Measurements from ENCODE around the gene TMEM131. TPM values are rescaled to one million over a fixed set of nuclear protein-coding genes. Genes with fewer than 3 reads are reported as not detected.
"Not testable (repeated sequence)": the region's sequence is repeated elsewhere in the genome, so short reads cannot be mapped to it uniquely, and the experiment has no call there.

Gene TMEM131
- total RNA-seq, 2 donors from 2014 or later: 29.0 to 31.7 TPM

DNA sequence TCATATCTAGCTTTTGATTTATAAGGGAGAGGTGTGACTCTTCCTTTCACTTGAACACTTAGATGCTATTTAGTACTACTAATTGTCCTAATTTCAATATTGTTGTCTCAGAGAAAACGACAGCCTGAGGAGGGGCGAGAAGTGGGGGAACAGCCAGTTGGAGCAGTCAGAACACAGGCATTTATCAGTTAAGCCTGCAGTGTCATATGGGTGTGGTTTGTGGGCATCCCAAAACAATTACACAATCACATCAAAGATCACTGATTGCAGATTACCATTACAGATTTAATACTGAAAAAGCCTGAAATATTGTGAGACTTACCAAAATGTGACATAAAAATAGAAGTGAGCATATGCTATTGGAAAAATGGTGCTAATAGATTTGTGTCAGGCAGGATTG is 15.8 kb downstream of the TMEM131 start:
- peaks cover 6 to 14% of the 10 kb centered on the region in 2 donors for H3K9me3 Mint-ChIP-seq
- no peak for DNase-seq (ENCODE audit: low spot score in 2 of 2)
- no peak for ATAC-seq
- H3K27ac Mint-ChIP-seq: no peak overlapping the region
- peaks cover 7 to 43% of the 10 kb centered on the region in 2 donors for H3K36me3 Mint-ChIP-seq

DNA sequence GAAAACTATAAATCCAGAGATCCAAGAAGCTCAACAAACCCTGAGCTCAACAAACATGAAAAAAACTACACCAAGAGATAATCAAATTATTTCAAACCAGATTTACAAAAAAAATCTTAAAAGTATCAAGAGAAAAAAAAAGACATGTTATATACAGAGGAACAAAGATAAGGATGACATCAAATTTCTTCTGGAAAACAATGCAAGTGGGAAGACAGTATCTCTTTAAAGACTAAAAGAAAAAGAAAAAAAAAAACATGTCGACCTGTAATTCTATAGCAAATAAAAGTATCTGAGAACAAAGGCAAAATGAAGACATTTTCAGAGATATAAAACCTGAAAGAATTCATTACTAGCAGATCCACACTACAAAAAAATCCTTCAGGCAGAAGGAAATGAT is 21.3 kb downstream of the TMEM131 start:
- no peak overlapping the region for H3K27ac Mint-ChIP-seq
- H3K36me3 Mint-ChIP-seq: peaks cover 17 to 46% of the 10 kb centered on the region in 2 donors
- ATAC-seq (no peak), DNase-seq (ENCODE audit: low spot score in 2 of 2) (no peak)
- peaks cover 7 to 27% of the 10 kb centered on the region in 2 donors for H3K9me3 Mint-ChIP-seq

DNA sequence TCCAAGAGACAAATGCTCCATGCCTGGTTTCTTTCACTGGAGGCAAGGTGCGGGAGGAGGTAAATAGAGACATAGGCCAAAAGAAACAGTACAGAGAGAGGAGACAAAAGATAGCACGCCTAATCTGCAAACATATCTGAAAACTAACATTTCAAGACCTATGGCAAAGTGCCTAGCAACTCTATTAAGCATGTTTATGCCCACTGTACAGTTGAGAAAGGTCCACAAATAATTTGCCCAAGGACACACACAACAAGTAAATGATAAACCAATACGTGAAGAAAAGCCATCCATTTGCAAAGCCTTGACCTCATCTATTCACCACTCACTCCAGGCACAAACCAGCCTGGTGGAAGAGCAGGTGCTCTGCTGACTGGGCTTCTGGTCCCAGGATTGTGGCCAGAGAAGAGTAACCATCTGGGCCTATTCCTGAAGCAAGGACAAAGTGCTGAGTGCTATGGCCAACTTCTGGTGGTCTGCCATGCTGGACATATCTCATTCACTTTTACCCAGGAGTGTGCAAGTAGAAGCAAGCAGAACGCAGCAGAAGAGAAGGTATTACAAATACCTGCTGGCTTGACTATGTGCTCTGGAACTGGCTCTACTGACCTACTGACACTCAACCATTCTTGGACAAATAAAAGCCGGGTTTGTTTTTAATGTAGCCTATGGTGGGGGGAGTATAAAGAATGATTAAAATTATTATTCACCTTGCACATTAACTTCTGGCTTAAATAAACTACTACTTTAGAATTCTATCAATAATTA is 25.3 kb downstream of the TMEM131 start:
- Mint-ChIP-seq H3K9me3 (peaks cover 5 to 17% of the 10 kb centered on the region in 2 donors), H3K27ac (peak overlapping the region in 1 of 2 donors; percentile 12), H3K36me3 (peaks cover 17 to 24% of the 10 kb centered on the region in 2 donors)
- ATAC-seq (no peak), DNase-seq (ENCODE audit: low spot score in 2 of 2) (no peak)

DNA sequence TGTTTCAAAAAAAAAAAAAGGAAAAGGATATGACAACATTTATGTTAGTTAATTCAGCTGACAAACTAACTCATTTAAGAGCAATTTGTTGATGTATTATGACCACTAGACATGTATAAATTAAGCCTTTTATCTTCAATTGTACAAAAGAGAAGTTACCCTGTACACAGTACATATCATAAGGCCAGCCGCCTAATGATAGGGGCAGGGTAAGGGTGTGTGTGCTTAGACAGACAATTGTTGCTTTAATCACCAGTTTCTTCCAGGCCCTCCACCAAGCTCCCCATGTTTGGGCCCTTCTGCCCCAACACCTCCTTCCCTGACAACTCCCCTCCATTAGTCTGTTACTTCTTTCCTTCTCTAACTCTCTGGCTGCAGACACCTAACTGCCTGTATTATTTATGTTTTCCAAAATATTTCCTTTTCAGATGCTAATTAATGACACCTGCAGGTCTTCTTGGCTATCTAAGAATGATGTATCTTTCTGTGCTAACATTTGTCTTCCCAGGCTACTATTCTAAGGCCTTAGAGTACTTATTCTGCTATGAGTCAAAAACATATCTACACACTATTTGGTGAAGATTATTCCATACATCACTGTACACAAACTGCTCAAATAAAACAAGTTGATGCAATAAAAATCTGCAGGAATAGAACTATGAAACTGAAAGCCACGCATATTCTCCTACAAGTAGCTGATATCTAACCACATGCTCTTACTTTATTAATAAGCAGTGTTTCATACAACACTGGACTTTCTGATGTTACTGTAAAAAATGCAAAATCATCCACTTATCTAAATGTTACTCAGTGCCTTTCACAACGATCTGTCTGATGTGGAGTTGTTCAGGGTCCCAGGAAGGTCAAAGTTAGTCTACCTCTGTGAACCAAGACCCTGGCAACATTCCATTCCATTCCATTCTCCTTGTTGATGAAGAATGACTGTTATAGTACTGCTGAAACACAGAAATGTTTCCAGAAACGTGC is 26.4 kb downstream of the TMEM131 start:
- Mint-ChIP-seq H3K9me3 (peaks cover 5 to 12% of the 10 kb centered on the region in 2 donors), H3K36me3 (peaks cover 12 to 15% of the 10 kb centered on the region in 2 donors)
- ATAC-seq: peak; percentile 36 to 75

GRCh38 chr2:97967931-97968627 is 27.7 kb downstream of the TMEM131 start:
- ATAC-seq (no peak), DNase-seq (ENCODE audit: low spot score in 2 of 2) (no peak)
- no peak overlapping the region for H3K27ac Mint-ChIP-seq
- H3K36me3 Mint-ChIP-seq: peaks cover 1 to 2% of the 10 kb centered on the region in 2 donors
- H3K9me3 Mint-ChIP-seq: peaks cover 0 to 3% of the 10 kb centered on the region in 2 donors

More for the DNA sequence above, 26.4 kb downstream of the TMEM131 start:
- peak overlapping the region in 1 of 2 donors; percentile 12 for H3K27ac Mint-ChIP-seq
- DNase-seq (ENCODE audit: low spot score in 2 of 2): no peak

DNA sequence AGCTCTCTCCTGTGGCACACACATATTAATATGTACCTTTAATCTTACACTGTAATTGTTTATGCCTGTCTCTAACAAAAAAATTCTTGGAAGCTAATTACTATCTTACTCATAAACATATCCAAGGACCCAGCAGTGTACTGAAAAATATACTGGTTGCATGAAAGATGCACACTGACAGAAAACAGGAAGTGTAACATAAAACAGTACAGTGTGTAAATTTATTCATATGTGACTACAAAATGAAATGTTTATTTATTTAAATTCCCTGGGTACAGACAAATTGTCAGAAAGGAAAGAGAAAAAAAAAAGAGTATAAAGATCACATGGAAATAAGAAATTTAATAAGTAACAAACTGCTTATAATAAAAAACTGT is 28.5 kb downstream of the TMEM131 start:
- ATAC-seq (no peak), DNase-seq (ENCODE audit: low spot score in 2 of 2) (no peak)
- Mint-ChIP-seq H3K27ac (no peak overlapping the region), H3K36me3 (no peaks in the 10 kb centered on the region), H3K9me3 (peaks cover 0 to 3% of the 10 kb centered on the region in 2 donors)

DNA sequence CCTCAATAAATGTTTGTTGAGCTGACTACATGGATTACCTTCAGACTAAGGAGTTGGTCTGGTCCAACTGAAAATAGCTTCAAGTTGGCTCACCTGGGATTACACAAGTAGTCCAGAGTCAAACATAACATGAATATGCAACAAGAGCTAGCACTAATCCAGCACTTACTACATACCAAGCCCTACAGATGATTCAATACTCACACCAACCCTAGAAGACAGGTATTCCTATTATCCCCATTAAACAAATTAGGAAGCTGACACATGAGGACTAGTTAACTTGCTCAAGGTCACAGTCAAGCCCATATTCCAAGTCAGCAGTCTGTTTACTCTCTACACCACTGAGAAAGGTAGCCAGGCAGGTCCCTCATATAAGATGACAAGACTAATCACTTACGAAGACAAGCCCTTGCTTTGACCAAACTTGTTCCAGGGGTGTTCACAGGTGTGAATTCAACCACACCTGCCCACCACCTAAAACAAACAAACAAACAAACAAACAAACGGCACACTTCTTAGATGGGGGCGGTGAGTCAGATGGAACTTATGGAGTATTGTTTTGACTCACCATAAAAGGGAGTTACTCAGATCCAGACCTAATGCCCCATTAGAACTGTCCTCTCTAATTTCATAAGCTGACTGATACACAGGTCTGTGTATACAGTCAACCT is 29.1 kb downstream of the TMEM131 start:
- DNase-seq (ENCODE audit: low spot score in 2 of 2) (no peak), ATAC-seq (peak; percentile 23 to 48)
- H3K9me3 Mint-ChIP-seq: no peaks in the 10 kb centered on the region
- H3K36me3 Mint-ChIP-seq: no peaks in the 10 kb centered on the region
- H3K27ac Mint-ChIP-seq: no peak overlapping the region

GRCh38 chr2:97965116-97965515 is 30.6 kb downstream of the TMEM131 start:
- DNase-seq (ENCODE audit: low spot score in 2 of 2): no peak
- Mint-ChIP-seq H3K36me3 (no peaks in the 10 kb centered on the region), H3K27ac (no peak overlapping the region), H3K9me3 (no peaks in the 10 kb centered on the region)
- no peak for ATAC-seq

GRCh38 chr2:97963880-97964279 is 31.9 kb downstream of the TMEM131 start:
- Mint-ChIP-seq H3K27ac (no peak overlapping the region), H3K36me3 (peaks cover 0 to 1% of the 10 kb centered on the region in 2 donors), H3K9me3 (peaks cover 0 to 2% of the 10 kb centered on the region in 2 donors)
- no peak for DNase-seq (ENCODE audit: low spot score in 2 of 2)
- ATAC-seq: no peak

- ATAC-seq: no peak
- H3K36me3 Mint-ChIP-seq: peaks cover 0 to 7% of the 10 kb centered on the region in 2 donors
Measured at GRCh38 chr2:97963079-97963406, 32.7 kb downstream of the TMEM131 start.

GRCh38 chr2:97961534-97961933 is 34.2 kb downstream of the TMEM131 start:
- no peak for DNase-seq (ENCODE audit: low spot score in 2 of 2)
- Mint-ChIP-seq H3K36me3 (peaks cover 0 to 7% of the 10 kb centered on the region in 2 donors), H3K27ac (no peak overlapping the region), H3K9me3 (peaks cover 0 to 8% of the 10 kb centered on the region in 2 donors)
- no peak for ATAC-seq

More at GRCh38 chr2:97963079-97963406, 32.7 kb downstream of the TMEM131 start:
- peaks cover 0 to 8% of the 10 kb centered on the region in 2 donors for H3K9me3 Mint-ChIP-seq
- no peak for DNase-seq (ENCODE audit: low spot score in 2 of 2)
- no peak overlapping the region for H3K27ac Mint-ChIP-seq

DNA sequence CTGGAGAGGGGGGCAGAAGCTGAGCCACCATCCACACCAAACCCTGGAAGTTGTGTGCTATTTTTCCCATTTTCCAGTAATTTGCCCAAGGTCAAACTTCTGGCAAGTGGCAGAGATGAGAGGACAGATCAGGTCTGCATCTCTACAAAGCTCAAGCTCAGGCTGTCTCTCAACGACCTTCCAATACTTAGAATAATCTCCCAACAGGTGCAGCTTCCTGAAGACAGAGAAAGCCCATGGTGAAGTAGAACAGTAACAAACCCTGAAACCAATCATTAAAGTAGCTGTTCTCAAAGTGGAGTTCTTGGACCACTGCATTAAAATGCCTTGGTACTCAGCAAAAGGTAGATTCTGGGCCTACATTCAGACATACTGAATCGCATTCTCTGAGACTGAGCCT is 37.6 kb downstream of the TMEM131 start:
- ATAC-seq: no peak

GRCh38 chr2:97957432-97958183 is 38.1 kb downstream of the TMEM131 start:
- no peak overlapping the region for H3K27ac Mint-ChIP-seq
- H3K36me3 Mint-ChIP-seq: peaks cover 0 to 7% of the 10 kb centered on the region in 2 donors
- peaks cover 0 to 8% of the 10 kb centered on the region in 2 donors for H3K9me3 Mint-ChIP-seq
- DNase-seq (ENCODE audit: low spot score in 2 of 2) (no peak), ATAC-seq (no peak)

More for the DNA sequence above, 37.6 kb downstream of the TMEM131 start:
- no peak overlapping the region for H3K27ac Mint-ChIP-seq
- H3K9me3 Mint-ChIP-seq: peaks cover 0 to 8% of the 10 kb centered on the region in 2 donors
- no peak for DNase-seq (ENCODE audit: low spot score in 2 of 2)
- peaks cover 0 to 7% of the 10 kb centered on the region in 2 donors for H3K36me3 Mint-ChIP-seq

- not testable (repeated sequence) for DNase-seq (ENCODE audit: low spot score in 2 of 2); H3K9me3 Mint-ChIP-seq; H3K27ac Mint-ChIP-seq; ATAC-seq; H3K36me3 Mint-ChIP-seq
Measured at GRCh38 chr2:97956753-97957152, 39.0 kb downstream of the TMEM131 start.

DNA sequence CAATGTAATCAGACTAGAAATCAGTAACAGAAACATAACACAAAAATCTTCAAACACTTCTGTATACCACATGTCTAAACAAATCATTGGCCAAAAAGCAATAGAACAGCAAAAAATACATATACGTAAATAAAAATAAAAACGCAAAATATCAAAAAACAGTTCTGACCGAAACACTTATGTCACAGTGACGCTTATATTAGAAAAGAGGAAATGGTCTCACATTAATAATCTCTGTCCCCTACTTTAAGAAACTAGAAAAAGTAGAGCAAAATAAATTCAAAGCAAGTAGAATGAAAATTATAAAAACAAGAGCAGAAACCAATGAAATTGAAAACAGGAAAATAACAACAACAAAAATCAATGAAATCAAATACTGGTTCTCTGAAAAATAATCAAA is 41.9 kb downstream of the TMEM131 start:
- Mint-ChIP-seq H3K36me3 (peaks cover 0 to 5% of the 10 kb centered on the region in 2 donors), H3K9me3 (peaks cover 0 to 5% of the 10 kb centered on the region in 2 donors), H3K27ac (no peak overlapping the region)
- no peak for DNase-seq (ENCODE audit: low spot score in 2 of 2)
- ATAC-seq: no peak
